HepG2 (cell line): ENCODE data around the gene PKD1L1. TPM values are rescaled to one million over a fixed set of nuclear protein-coding genes. Genes with fewer than 3 reads are reported as not detected.

ENCODE experiments used
- ARID2 ChIP-seq: sonication (generic); formaldehyde crosslinking; IDR thresholded peaks from 2 replicates; pipeline ENCODE4 v1.8.1; 2022; ENCODE audit warnings: mild to moderate bottlenecking, missing genetic modification reagents, borderline replicate concordance
- ATAD3A ChIP-seq: sonication (generic); formaldehyde crosslinking; IDR thresholded peaks from 2 replicates; pipeline ENCODE4 v1.4.0; 2020; ENCODE audit warnings: missing genetic modification reagents
- ELF4 ChIP-seq: sonication (generic); formaldehyde crosslinking; IDR thresholded peaks from 2 replicates; pipeline ENCODE4 v1.5.0; 2020; ENCODE audit warnings: missing genetic modification reagents, mild to moderate bottlenecking, moderate library complexity, borderline replicate concordance
- GLI4 ChIP-seq: sonication (generic); formaldehyde crosslinking; IDR thresholded peaks from 2 replicates; pipeline ENCODE4 v1.5.1; 2020; ENCODE audit warnings: missing genetic modification reagents, mild to moderate bottlenecking, moderate library complexity, borderline replicate concordance
- GTF3A ChIP-seq: sonication (generic); formaldehyde crosslinking; conservative IDR thresholded peaks from 2 replicates; pipeline ENCODE4 v1.4.0; 2020; ENCODE audit warnings: mild to moderate bottlenecking, missing genetic modification reagents
- HHEX ChIP-seq: IDR thresholded peaks from 2 replicates; pipeline ENCODE4 v1.6.1; 2016; ENCODE audit warnings: control low read depth
- PHB2 ChIP-seq: fragments of 450-650 bp; IDR thresholded peaks from 2 replicates; pipeline ENCODE4 v1.6.1; 2018; ENCODE audit not compliant: partially characterized antibody
- SMARCE1 ChIP-seq: fragments of 450-650 bp; IDR thresholded peaks from 2 replicates; pipeline ENCODE4 v1.6.1; 2017; ENCODE audit warnings: borderline replicate concordance
- ZGPAT ChIP-seq: IDR thresholded peaks from 2 replicates; pipeline ENCODE4 v1.6.1; 2016; ENCODE audit warnings: mild to moderate bottlenecking
- ZNF20 ChIP-seq: sonication (generic); formaldehyde crosslinking; IDR thresholded peaks from 2 replicates; pipeline ENCODE4 v1.4.0; 2020; ENCODE audit warnings: mild to moderate bottlenecking, moderate library complexity, missing genetic modification reagents
- ZNF430 ChIP-seq: sonication (generic); formaldehyde crosslinking; IDR thresholded peaks from 2 replicates; pipeline ENCODE4 v1.9.0; 2021; ENCODE audit warnings: mild to moderate bottlenecking, missing genetic modification reagents
- ZNF607 ChIP-seq: sonication (generic); formaldehyde crosslinking; IDR thresholded peaks from 2 replicates; pipeline ENCODE4 v1.5.1; 2020; ENCODE audit warnings: missing genetic modification reagents, mild to moderate bottlenecking, borderline replicate concordance
- ZNF687 ChIP-seq: sonication (generic); formaldehyde crosslinking; IDR thresholded peaks from 2 replicates; pipeline ENCODE4 v1.5.1; 2020; ENCODE audit warnings: mild to moderate bottlenecking, missing genetic modification reagents, moderate library complexity
- polyA plus RNA-seq, 8 experiments: library from polyadenylated mRNA; depleted of rRNA in 3 of 8; stranded (reverse) in 7 of 8; unstranded in 1 of 8; fragments of >200 nt; fragmentation: Illumina TruSeq in 4 of 8; extraction: Trizol in 4 of 8; gene quantifications; 2 replicates each; pipeline versions ENCODE4 v1.2.1 to v1.2.3, GENCODE V29; 2011 to 2016; ENCODE audit warnings: low read depth in 4 of 8, missing spikeins in 1 of 8, mixed read lengths in 1 of 8; ENCODE audit not compliant: insufficient read depth in 1 of 8
- total RNA-seq, 5 experiments: library from RNA; depleted of rRNA; stranded (reverse); fragments of >200 nt; fragmentation: Illumina TruSeq; extraction: Trizol; gene quantifications; 2 replicates each; pipeline ENCODE4 v1.2.3, GENCODE V29; 2016; ENCODE audit warnings: low read depth in 1 of 5
- TF ChIP-seq, protein P1 (sequence below): sonication (generic); formaldehyde crosslinking; IDR thresholded peaks from 2 replicates; pipeline ENCODE4 v1.5.0; 2020; ENCODE audit warnings: mild to moderate bottlenecking, missing genetic modification reagents, borderline replicate concordance
- TF ChIP-seq, protein P2 (sequence below): sonication (generic); formaldehyde crosslinking; IDR thresholded peaks from 2 replicates; pipeline ENCODE4 v1.4.0; 2020; ENCODE audit warnings: mild to moderate bottlenecking, low read depth, missing genetic modification reagents
- TF ChIP-seq, protein P3 (sequence below): sonication (generic); formaldehyde crosslinking; conservative IDR thresholded peaks from 2 replicates; pipeline ENCODE4 v1.4.0; 2020; ENCODE audit warnings: missing genetic modification reagents

Gene PKD1L1
- total and polyA plus RNA-seq, 2 of the 13 experiments (the other 11 are each of a cell fraction or from before 2014, with no cell fraction given) = 0.01 TPM; not detected in 1

DNA sequence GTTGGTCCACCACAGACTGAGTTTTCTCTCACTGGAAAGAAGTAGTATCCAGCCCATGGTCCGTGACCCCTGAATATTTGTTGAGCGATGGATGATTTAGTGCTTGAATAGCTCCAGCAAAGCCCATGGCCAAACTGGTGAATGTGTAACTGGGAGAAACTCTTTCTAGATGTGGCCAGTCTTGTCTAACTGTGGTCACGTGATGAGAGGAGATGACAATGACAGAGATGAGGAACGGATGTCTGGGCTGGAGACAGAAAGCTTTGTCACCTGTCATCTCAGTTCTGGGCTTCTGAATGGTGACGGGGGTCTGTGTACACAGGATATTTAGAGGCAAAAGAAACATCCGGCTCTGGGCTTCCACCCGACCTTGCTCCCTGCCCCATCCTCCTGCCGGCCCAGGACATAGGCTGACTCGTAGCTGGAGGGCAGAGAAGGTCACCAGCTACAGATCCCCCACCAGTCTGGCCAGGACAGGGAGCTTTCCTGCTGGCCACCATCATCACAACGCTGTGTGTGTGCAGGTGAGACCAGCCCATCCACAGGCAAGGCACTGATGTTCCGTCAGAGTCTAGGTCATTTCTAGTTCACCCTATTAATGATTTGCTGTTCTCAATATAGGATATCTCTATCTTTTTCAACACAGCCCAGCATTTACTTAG is 213.8 kb downstream of the PKD1L1 start (continued):
- no peak for TF ChIP-seq ELF4 (CRISPR knock-in tag)
- TF ChIP-seq GTF3A = no peak
- no peak for TF ChIP-seq ATAD3A (CRISPR knock-in tag)
- TF ChIP-seq ZNF607 (CRISPR knock-in tag) = 0 out of 2 replicates have a peak, but pooled peaks have one; percentile 28
- no peak for TF ChIP-seq HHEX
- TF ChIP-seq, protein P1, sequence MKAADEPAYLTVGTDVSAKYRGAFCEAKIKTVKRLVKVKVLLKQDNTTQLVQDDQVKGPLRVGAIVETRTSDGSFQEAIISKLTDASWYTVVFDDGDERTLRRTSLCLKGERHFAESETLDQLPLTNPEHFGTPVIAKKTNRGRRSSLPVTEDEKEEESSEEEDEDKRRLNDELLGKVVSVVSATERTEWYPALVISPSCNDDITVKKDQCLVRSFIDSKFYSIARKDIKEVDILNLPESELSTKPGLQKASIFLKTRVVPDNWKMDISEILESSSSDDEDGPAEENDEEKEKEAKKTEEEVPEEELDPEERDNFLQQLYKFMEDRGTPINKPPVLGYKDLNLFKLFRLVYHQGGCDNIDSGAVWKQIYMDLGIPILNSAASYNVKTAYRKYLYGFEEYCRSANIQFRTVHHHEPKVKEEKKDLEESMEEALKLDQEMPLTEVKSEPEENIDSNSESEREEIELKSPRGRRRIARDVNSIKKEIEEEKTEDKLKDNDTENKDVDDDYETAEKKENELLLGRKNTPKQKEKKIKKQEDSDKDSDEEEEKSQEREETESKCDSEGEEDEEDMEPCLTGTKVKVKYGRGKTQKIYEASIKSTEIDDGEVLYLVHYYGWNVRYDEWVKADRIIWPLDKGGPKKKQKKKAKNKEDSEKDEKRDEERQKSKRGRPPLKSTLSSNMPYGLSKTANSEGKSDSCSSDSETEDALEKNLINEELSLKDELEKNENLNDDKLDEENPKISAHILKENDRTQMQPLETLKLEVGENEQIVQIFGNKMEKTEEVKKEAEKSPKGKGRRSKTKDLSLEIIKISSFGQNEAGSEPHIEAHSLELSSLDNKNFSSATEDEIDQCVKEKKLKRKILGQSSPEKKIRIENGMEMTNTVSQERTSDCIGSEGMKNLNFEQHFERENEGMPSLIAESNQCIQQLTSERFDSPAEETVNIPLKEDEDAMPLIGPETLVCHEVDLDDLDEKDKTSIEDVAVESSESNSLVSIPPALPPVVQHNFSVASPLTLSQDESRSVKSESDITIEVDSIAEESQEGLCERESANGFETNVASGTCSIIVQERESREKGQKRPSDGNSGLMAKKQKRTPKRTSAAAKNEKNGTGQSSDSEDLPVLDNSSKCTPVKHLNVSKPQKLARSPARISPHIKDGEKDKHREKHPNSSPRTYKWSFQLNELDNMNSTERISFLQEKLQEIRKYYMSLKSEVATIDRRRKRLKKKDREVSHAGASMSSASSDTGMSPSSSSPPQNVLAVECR (CRISPR knock-in tag) = peak; percentile 72; the same call in 1 of the 2 replicates
- TF ChIP-seq ARID2 = no peak
- no peak for TF ChIP-seq SMARCE1
- TF ChIP-seq, protein P2, sequence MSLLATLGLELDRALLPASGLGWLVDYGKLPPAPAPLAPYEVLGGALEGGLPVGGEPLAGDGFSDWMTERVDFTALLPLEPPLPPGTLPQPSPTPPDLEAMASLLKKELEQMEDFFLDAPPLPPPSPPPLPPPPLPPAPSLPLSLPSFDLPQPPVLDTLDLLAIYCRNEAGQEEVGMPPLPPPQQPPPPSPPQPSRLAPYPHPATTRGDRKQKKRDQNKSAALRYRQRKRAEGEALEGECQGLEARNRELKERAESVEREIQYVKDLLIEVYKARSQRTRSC (CRISPR knock-in tag) = no peak
- TF ChIP-seq ZNF687 = peak; percentile 99
- TF ChIP-seq, protein P3, sequence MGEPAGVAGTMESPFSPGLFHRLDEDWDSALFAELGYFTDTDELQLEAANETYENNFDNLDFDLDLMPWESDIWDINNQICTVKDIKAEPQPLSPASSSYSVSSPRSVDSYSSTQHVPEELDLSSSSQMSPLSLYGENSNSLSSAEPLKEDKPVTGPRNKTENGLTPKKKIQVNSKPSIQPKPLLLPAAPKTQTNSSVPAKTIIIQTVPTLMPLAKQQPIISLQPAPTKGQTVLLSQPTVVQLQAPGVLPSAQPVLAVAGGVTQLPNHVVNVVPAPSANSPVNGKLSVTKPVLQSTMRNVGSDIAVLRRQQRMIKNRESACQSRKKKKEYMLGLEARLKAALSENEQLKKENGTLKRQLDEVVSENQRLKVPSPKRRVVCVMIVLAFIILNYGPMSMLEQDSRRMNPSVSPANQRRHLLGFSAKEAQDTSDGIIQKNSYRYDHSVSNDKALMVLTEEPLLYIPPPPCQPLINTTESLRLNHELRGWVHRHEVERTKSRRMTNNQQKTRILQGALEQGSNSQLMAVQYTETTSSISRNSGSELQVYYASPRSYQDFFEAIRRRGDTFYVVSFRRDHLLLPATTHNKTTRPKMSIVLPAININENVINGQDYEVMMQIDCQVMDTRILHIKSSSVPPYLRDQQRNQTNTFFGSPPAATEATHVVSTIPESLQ (CRISPR knock-in tag) = no peak
- no peak for TF ChIP-seq PHB2
- TF ChIP-seq ZGPAT = peak; percentile 98
- no peak for TF ChIP-seq GLI4 (CRISPR knock-in tag)
- TF ChIP-seq ZNF430 (CRISPR knock-in tag) = peak; percentile 95; the same call in 1 of the 2 replicates
- no peak for TF ChIP-seq ZNF20
